H1 (cell line): ENCODE data around the gene DOK3.

ENCODE experiments used
- CBX5 ChIP-seq: fragments of 300-800, 300-1000 bp; sonication (generic); IDR thresholded peaks from 2 replicates; pipeline ENCODE4 v1.7.1; 2016; ENCODE audit warnings: antibody characterized with exemption, low read length, low read depth
- PHF8 ChIP-seq: fragments of 200-600 bp; sonication (generic); conservative IDR thresholded peaks from 2 replicates; pipeline ENCODE4 v1.7.1; 2012; ENCODE audit warnings: low read depth, mild to moderate bottlenecking, inconsistent platforms, low read length, moderate library complexity
- TAF7 ChIP-seq: optimal IDR thresholded peaks from 2 replicates; pipeline ENCODE3; 2011; ENCODE audit warnings: low read depth, mild to moderate bottlenecking, inconsistent platforms, low read length, moderate library complexity, borderline replicate concordance

DNA sequence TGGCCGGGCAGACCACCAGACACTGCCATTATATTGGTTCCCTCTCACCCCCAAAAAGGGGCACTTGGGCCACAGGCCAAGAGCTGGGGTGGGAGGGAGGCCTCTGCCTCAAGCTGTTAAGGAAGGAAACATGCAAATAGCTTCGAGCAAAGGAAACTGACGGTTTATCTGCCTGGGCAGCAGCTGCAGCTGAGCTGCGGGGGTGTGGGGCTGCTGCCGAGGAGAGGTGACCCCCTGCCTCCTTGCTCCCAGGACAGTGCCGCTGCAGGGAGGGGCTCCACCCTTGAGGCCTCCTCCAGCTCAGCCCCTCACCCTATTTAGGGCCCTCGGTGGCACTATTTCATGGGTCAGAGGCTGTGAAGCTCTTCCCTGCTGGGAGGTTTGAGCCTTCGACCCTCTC, 789 bp downstream of the DOK3 start:
- no peak for TF ChIP-seq PHF8
- no peak for TF ChIP-seq TAF7
- TF ChIP-seq CBX5: no peak
